ENCODE results near the gene TYRO3. TPM values are rescaled to one million over a fixed set of nuclear protein-coding genes. Genes with fewer than 3 reads are reported as not detected.

The TYRO3 gene
- 100 to 1,000 TPM in 3 of 4 donors, 10 to 100 TPM in 1; 79.4 to 162 (median 138) TPM for polyA plus RNA-seq (ENCODE audit: insufficient read length in 4 of 4)

GRCh38 chr15:41558400-41559238 is at the start of gene TYRO3:
Gene TYRO3, plus strand, starts transcription at chr15:41559212. Its CDS starts 46 bp downstream, at chr15:41559258.
- no peak for DNase-seq (ENCODE audit: low read depth in 4 of 4, low spot score in 3 of 4)

GRCh38 chr15:41510728-41511127 is 48.3 kb upstream of the TYRO3 start:
- DNase-seq (ENCODE audit: low read depth in 4 of 4, low spot score in 3 of 4) = no peak

GRCh38 chr15:41511331-41511898 is 47.6 kb upstream of the TYRO3 start:
- DNase-seq (ENCODE audit: low read depth in 4 of 4, low spot score in 3 of 4) = no peak

- no peak for DNase-seq (ENCODE audit: low read depth in 4 of 4, low spot score in 3 of 4)
Observed at GRCh38 chr15:41511899-41512369, 47.1 kb upstream of the TYRO3 start.

GRCh38 chr15:41512512-41512939 is 46.5 kb upstream of the TYRO3 start:
- no peak for DNase-seq (ENCODE audit: low read depth in 4 of 4, low spot score in 3 of 4)

GRCh38 chr15:41512940-41513505 is 46.0 kb upstream of the TYRO3 start:
- DNase-seq (ENCODE audit: low read depth in 4 of 4, low spot score in 3 of 4) = no peak

GRCh38 chr15:41513506-41514227 is 45.3 kb upstream of the TYRO3 start, which contains the start of gene LTK:
Gene LTK, minus strand, starts transcription at chr15:41513827. Its CDS starts 118 bp downstream, at chr15:41513709.
- no peak for DNase-seq (ENCODE audit: low read depth in 4 of 4, low spot score in 3 of 4)

- DNase-seq (ENCODE audit: low read depth in 4 of 4, low spot score in 3 of 4) = no peak
Observed at GRCh38 chr15:41517895-41518449, 41.0 kb upstream of the TYRO3 start.

- DNase-seq (ENCODE audit: low read depth in 4 of 4, low spot score in 3 of 4) = no peak
Observed at GRCh38 chr15:41520636-41521035, 38.4 kb upstream of the TYRO3 start.

GRCh38 chr15:41521614-41522013 is 37.4 kb upstream of the TYRO3 start:
- DNase-seq (ENCODE audit: low read depth in 4 of 4, low spot score in 3 of 4) = no peak

- DNase-seq (ENCODE audit: low read depth in 4 of 4, low spot score in 3 of 4) = no peak
Observed at GRCh38 chr15:41523097-41523496, 35.9 kb upstream of the TYRO3 start.

GRCh38 chr15:41530363-41530956 is 28.6 kb upstream of the TYRO3 start:
- no peak for DNase-seq (ENCODE audit: low read depth in 4 of 4, low spot score in 3 of 4)

GRCh38 chr15:41535544-41535943 is 23.5 kb upstream of the TYRO3 start:
- DNase-seq (ENCODE audit: low read depth in 4 of 4, low spot score in 3 of 4) = no peak

GRCh38 chr15:41536866-41537265 is 22.1 kb upstream of the TYRO3 start:
- DNase-seq (ENCODE audit: low read depth in 4 of 4, low spot score in 3 of 4) = no peak

GRCh38 chr15:41543521-41543870 is 15.5 kb upstream of the TYRO3 start:
- no peak for DNase-seq (ENCODE audit: low read depth in 4 of 4, low spot score in 3 of 4)

GRCh38 chr15:41544650-41545015 is 14.4 kb upstream of the TYRO3 start:
- DNase-seq (ENCODE audit: low read depth in 4 of 4, low spot score in 3 of 4) = no peak

GRCh38 chr15:41545218-41545617 is 13.8 kb upstream of the TYRO3 start:
- DNase-seq (ENCODE audit: low read depth in 4 of 4, low spot score in 3 of 4) = no peak

GRCh38 chr15:41546851-41547786 is 11.9 kb upstream of the TYRO3 start:
- no peak for DNase-seq (ENCODE audit: low read depth in 4 of 4, low spot score in 3 of 4)

All from left renal pelvis (tissue), 4 donors.